Peyer's patch (tissue), 4 donors: ENCODE data around the gene TPCN2. TPM values are rescaled to one million over a fixed set of nuclear protein-coding genes. Genes with fewer than 3 reads are reported as not detected.

Experiments used
- DNase-seq, 3 donors: peaks; one replicate each; pipeline ENCODE4 v3.0.0-alpha.2; 2017 to 2019
- H3K27ac ChIP-seq, 4 donors: fragments of 200-600 bp; sonication (generic); one replicate each; pipeline ENCODE4 v1.5.1; 2016 to 2019
- H3K27me3 ChIP-seq, 2 donors: fragments of 200-600 bp; sonication (generic); one replicate each; pipeline ENCODE4 v1.5.1; 2019
- H3K36me3 ChIP-seq, 3 donors: fragments of 200-600 bp; sonication (generic); one replicate each; pipeline ENCODE4 v1.5.1; 2016 to 2019
- H3K4me1 ChIP-seq, 4 donors: fragments of 200-600 bp; sonication (generic); one replicate each; pipeline ENCODE4 v1.5.1; 2016 to 2019
- H3K4me3 ChIP-seq, 4 donors: fragments of 200-600 bp; sonication (generic); 1 replicate in 3 of 4; 2 replicates in 1 of 4; pipeline ENCODE4 v1.5.1; 2016 to 2019; ENCODE audit warnings: mild to moderate bottlenecking in 1 of 4
- H3K9me3 ChIP-seq, 4 donors: fragments of 200-600 bp; sonication (generic); one replicate each; pipeline ENCODE4 v1.5.1; 2016 to 2019; ENCODE audit warnings: mild to moderate bottlenecking in 1 of 4
- POLR2A ChIP-seq, 2 donors: fragments of 450-650 bp; IDR thresholded peaks; one replicate each; pipeline ENCODE4 v1.5.1; 2017; ENCODE audit warnings: antibody characterized with exemption in 2 of 2, mild to moderate bottlenecking in 2 of 2, moderate library complexity in 2 of 2
- total RNA-seq, 4 donors: library from RNA; depleted of rRNA; stranded (reverse); fragments of >200 nt; gene quantifications; one replicate each; pipeline ENCODE4 v1.1.0, GENCODE V29; 2016
- TF ChIP-seq, protein P1 (sequence below), 6 experiments: fragments of 450-650 bp in 4 of 6; fragments of 200-600 bp in 2 of 6; sonication (generic) in 1 of 6; IDR thresholded peaks; one replicate each; pipeline ENCODE4 v1.5.1; 2017 to 2019; ENCODE audit warnings: antibody characterized with exemption in 6 of 6, mild to moderate bottlenecking in 3 of 6, moderate library complexity in 1 of 6

TPCN2 gene
- total RNA-seq, 4 donors from 2014 or later: 22.4 to 42.5 (median 33.0) TPM

DNA sequence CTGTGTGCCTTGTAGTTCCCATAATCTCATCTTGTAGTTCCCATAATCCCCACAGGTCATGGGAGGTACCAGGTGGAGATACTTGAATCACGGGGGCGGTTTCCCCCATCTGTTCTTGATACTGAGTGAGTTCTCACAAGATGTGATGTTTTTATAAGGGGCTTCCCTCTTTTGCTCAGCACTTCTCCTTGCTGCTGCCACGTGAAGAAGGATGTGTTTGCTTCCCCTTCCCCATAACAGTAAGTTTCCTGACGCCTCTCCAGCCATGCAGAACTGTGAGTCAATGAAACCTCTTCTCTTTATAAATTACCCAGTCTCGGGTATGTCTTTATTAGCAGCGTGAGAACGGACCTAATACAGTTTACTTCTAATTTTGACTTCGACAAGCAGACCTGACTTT is 93.0 kb downstream of the TPCN2 start:
- H3K36me3 ChIP-seq: no peaks in the 10 kb centered on the region
- TF ChIP-seq, protein P1, sequence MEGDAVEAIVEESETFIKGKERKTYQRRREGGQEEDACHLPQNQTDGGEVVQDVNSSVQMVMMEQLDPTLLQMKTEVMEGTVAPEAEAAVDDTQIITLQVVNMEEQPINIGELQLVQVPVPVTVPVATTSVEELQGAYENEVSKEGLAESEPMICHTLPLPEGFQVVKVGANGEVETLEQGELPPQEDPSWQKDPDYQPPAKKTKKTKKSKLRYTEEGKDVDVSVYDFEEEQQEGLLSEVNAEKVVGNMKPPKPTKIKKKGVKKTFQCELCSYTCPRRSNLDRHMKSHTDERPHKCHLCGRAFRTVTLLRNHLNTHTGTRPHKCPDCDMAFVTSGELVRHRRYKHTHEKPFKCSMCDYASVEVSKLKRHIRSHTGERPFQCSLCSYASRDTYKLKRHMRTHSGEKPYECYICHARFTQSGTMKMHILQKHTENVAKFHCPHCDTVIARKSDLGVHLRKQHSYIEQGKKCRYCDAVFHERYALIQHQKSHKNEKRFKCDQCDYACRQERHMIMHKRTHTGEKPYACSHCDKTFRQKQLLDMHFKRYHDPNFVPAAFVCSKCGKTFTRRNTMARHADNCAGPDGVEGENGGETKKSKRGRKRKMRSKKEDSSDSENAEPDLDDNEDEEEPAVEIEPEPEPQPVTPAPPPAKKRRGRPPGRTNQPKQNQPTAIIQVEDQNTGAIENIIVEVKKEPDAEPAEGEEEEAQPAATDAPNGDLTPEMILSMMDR (IDR thresholded peaks at IDR 0.05): no peak
- no peak for TF ChIP-seq POLR2A (IDR thresholded peaks at IDR 0.05)
- no peak overlapping the region for H3K27ac ChIP-seq
- H3K4me1 ChIP-seq: no peaks in the 10 kb centered on the region
- no peak for DNase-seq
- H3K4me3 ChIP-seq: no peak overlapping the region
- peaks cover 0 to 5% (median 0%) of the 10 kb centered on the region in 4 donors for H3K9me3 ChIP-seq
- H3K27me3 ChIP-seq: no peaks in the 10 kb centered on the region

DNA sequence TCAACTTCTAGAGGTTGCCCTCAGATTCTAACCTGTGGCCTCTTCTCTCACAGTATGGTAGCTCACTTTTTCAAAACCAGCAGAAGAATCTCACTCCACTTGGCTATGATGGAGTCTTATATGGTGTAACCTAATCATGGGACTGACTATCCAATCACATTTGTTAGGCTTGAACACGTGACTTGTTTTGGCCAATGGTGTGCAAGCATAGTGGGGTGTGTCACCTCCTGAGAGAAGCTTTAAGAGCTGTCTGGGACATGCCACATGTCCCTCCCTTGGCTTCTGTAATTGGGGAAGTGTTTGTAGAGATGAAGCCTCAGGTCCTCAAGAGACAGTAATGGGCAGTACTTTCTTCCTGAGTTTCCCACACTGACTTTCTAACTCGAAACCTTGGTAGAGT is 94.2 kb downstream of the TPCN2 start:
- no peak for DNase-seq
- H3K27me3 ChIP-seq: no peaks in the 10 kb centered on the region
- no peaks in the 10 kb centered on the region for H3K4me1 ChIP-seq
- no peak overlapping the region for H3K4me3 ChIP-seq
- no peak overlapping the region for H3K27ac ChIP-seq
- TF ChIP-seq, protein P1 (IDR thresholded peaks at IDR 0.05): no peak
- no peak for TF ChIP-seq POLR2A (IDR thresholded peaks at IDR 0.05)
- no peaks in the 10 kb centered on the region for H3K36me3 ChIP-seq
- peaks cover 0 to 5% (median 0%) of the 10 kb centered on the region in 4 donors for H3K9me3 ChIP-seq

- no peak overlapping the region for H3K27ac ChIP-seq
Observed at GRCh38 chr11:69144316-69145049, 95.8 kb downstream of the TPCN2 start.

DNA sequence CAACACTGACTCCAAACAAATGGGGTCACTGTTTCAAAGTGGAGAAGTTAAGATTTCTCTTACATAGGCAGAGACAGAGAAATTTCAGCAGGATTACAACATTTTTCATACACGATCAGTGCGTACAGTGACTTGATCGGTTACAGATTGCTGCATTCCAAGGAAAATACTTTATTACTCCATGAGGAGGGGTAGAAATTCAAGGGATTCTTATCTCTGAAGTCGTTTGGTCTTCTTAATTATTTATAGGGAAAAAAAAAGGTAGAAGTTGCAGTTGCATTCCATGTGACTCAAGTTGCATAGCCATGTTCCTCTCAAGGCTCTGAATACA is 96.3 kb downstream of the TPCN2 start:
- Histone ChIP-seq H3K4me3 (no peak overlapping the region), H3K27me3 (no peaks in the 10 kb centered on the region), H3K4me1 (no peaks in the 10 kb centered on the region), H3K27ac (no peak overlapping the region), H3K9me3 (peaks cover 0 to 5% (median 0%) of the 10 kb centered on the region in 4 donors), H3K36me3 (no peaks in the 10 kb centered on the region)
- no peak for DNase-seq
- TF ChIP-seq POLR2A (IDR thresholded peaks at IDR 0.05): no peak
- TF ChIP-seq, protein P1 (IDR thresholded peaks at IDR 0.05): no peak

More at GRCh38 chr11:69144316-69145049, 95.8 kb downstream of the TPCN2 start:
- no peak overlapping the region for H3K4me3 ChIP-seq
- no peak for TF ChIP-seq POLR2A (IDR thresholded peaks at IDR 0.05)
- TF ChIP-seq, protein P1 (IDR thresholded peaks at IDR 0.05): no peak
- H3K9me3 ChIP-seq: peaks cover 0 to 5% (median 0%) of the 10 kb centered on the region in 4 donors
- DNase-seq: no peak
- H3K27me3 ChIP-seq: no peaks in the 10 kb centered on the region
- H3K4me1 ChIP-seq: no peaks in the 10 kb centered on the region
- H3K36me3 ChIP-seq: no peaks in the 10 kb centered on the region

GRCh38 chr11:69148377-69148762 is 99.6 kb downstream of the TPCN2 start:
- Histone ChIP-seq H3K27ac (no peak overlapping the region), H3K9me3 (peaks cover 0 to 5% (median 0%) of the 10 kb centered on the region in 4 donors), H3K36me3 (no peaks in the 10 kb centered on the region), H3K4me3 (no peak overlapping the region), H3K27me3 (no peaks in the 10 kb centered on the region), H3K4me1 (no peaks in the 10 kb centered on the region)
- no peak for TF ChIP-seq POLR2A (IDR thresholded peaks at IDR 0.05)
- TF ChIP-seq, protein P1 (IDR thresholded peaks at IDR 0.05): no peak
- DNase-seq: no peak
